ENCODE data around the gene MTOR. TPM values are rescaled to one million over a fixed set of nuclear protein-coding genes. Genes with fewer than 3 reads are reported as not detected.
"Not testable (repeated sequence)": the region's sequence is repeated elsewhere in the genome, so short reads cannot be mapped to it uniquely, and the experiment has no call there.

The MTOR gene
- total and polyA plus RNA-seq, 2 donors: 25.2 to 31.3 TPM

- Histone ChIP-seq H3K27ac (ENCODE audit: low read depth in 1 of 2, low read length in 1 of 2) (no peak overlapping the region), H3K9me3 (ENCODE audit: control insufficient read depth in 2 of 2, insufficient read depth in 1 of 2, low read length in 1 of 2) (no peaks in the 10 kb centered on the region), H3K4me1 (ENCODE audit: control insufficient read depth in 2 of 2, insufficient read depth in 2 of 2, low read length in 2 of 2) (no peaks in the 10 kb centered on the region), H3K36me3 (ENCODE audit: control insufficient read depth in 2 of 2, insufficient read depth in 2 of 2, low read length in 1 of 2) (peaks cover 15 to 17% of the 10 kb centered on the region in 2 donors), H3K27me3 (ENCODE audit: control insufficient read depth in 2 of 2, insufficient read depth in 1 of 2, low read length in 1 of 2) (no peaks in the 10 kb centered on the region), H3K4me3 (ENCODE audit: low read length in 2 of 2) (no peak overlapping the region)
- no peak for DNase-seq (ENCODE audit: low read depth in 6 of 9, low spot score in 9 of 9)
- 92% methylated on average over 12 of the region's 12 CpGs for WGBS
These were observed 36.3 kb upstream of the MTOR start for GRCh38 chr1:11298390-11299224.

- H3K4me3 ChIP-seq (ENCODE audit: low read length in 2 of 2); H3K27ac ChIP-seq (ENCODE audit: low read depth in 1 of 2, low read length in 1 of 2); DNase-seq (ENCODE audit: low read depth in 6 of 9, low spot score in 9 of 9); H3K4me1 ChIP-seq (ENCODE audit: control insufficient read depth in 2 of 2, insufficient read depth in 2 of 2, low read length in 2 of 2); H3K27me3 ChIP-seq (ENCODE audit: control insufficient read depth in 2 of 2, insufficient read depth in 1 of 2, low read length in 1 of 2); H3K9me3 ChIP-seq (ENCODE audit: control insufficient read depth in 2 of 2, insufficient read depth in 1 of 2, low read length in 1 of 2): not testable (repeated sequence)
- 98% methylated on average over 5 of the region's 5 CpGs for WGBS
- H3K36me3 ChIP-seq (ENCODE audit: control insufficient read depth in 2 of 2, insufficient read depth in 2 of 2, low read length in 1 of 2): peaks cover 15 to 20% of the 10 kb centered on the region in 2 donors
These were observed 35.4 kb upstream of the MTOR start for GRCh38 chr1:11297774-11298173.

GRCh38 chr1:11295905-11296304 is 33.6 kb upstream of the MTOR start:
- H3K4me3 ChIP-seq (ENCODE audit: low read length in 2 of 2): no peak overlapping the region
- no peak for DNase-seq (ENCODE audit: low read depth in 6 of 9, low spot score in 9 of 9)
- no peak overlapping the region for H3K27ac ChIP-seq (ENCODE audit: low read depth in 1 of 2, low read length in 1 of 2)
- H3K36me3 ChIP-seq (ENCODE audit: control insufficient read depth in 2 of 2, insufficient read depth in 2 of 2, low read length in 1 of 2): peaks cover 18 to 20% of the 10 kb centered on the region in 2 donors
- H3K27me3 ChIP-seq (ENCODE audit: control insufficient read depth in 2 of 2, insufficient read depth in 1 of 2, low read length in 1 of 2): no peaks in the 10 kb centered on the region
- 96% methylated on average over 2 of the region's 2 CpGs for WGBS
- peaks cover 0 to 3% of the 10 kb centered on the region in 2 donors for H3K4me1 ChIP-seq (ENCODE audit: control insufficient read depth in 2 of 2, insufficient read depth in 2 of 2, low read length in 2 of 2)
- no peaks in the 10 kb centered on the region for H3K9me3 ChIP-seq (ENCODE audit: control insufficient read depth in 2 of 2, insufficient read depth in 1 of 2, low read length in 1 of 2)

- Histone ChIP-seq H3K27me3 (ENCODE audit: control insufficient read depth in 2 of 2, insufficient read depth in 1 of 2, low read length in 1 of 2) (no peaks in the 10 kb centered on the region), H3K36me3 (ENCODE audit: control insufficient read depth in 2 of 2, insufficient read depth in 2 of 2, low read length in 1 of 2) (peaks cover 18 to 27% of the 10 kb centered on the region in 2 donors), H3K4me3 (ENCODE audit: low read length in 2 of 2) (no peak overlapping the region), H3K9me3 (ENCODE audit: control insufficient read depth in 2 of 2, insufficient read depth in 1 of 2, low read length in 1 of 2) (no peaks in the 10 kb centered on the region), H3K27ac (ENCODE audit: low read depth in 1 of 2, low read length in 1 of 2) (no peak overlapping the region), H3K4me1 (ENCODE audit: control insufficient read depth in 2 of 2, insufficient read depth in 2 of 2, low read length in 2 of 2) (peaks cover 0 to 3% of the 10 kb centered on the region in 2 donors)
- 63% methylated on average over 8 of the region's 8 CpGs for WGBS
- no peak for DNase-seq (ENCODE audit: low read depth in 6 of 9, low spot score in 9 of 9)
These were observed 32.6 kb upstream of the MTOR start for GRCh38 chr1:11294951-11295350.

- DNase-seq (ENCODE audit: low read depth in 6 of 9, low spot score in 9 of 9): no peak
- H3K27me3 ChIP-seq (ENCODE audit: control insufficient read depth in 2 of 2, insufficient read depth in 1 of 2, low read length in 1 of 2): no peaks in the 10 kb centered on the region
- no peaks in the 10 kb centered on the region for H3K9me3 ChIP-seq (ENCODE audit: control insufficient read depth in 2 of 2, insufficient read depth in 1 of 2, low read length in 1 of 2)
- H3K4me1 ChIP-seq (ENCODE audit: control insufficient read depth in 2 of 2, insufficient read depth in 2 of 2, low read length in 2 of 2): peaks cover 0 to 3% of the 10 kb centered on the region in 2 donors
- H3K36me3 ChIP-seq (ENCODE audit: control insufficient read depth in 2 of 2, insufficient read depth in 2 of 2, low read length in 1 of 2): peaks cover 22 to 31% of the 10 kb centered on the region in 2 donors
- 97% methylated on average over 6 of the region's 6 CpGs for WGBS
- no peak overlapping the region for H3K4me3 ChIP-seq (ENCODE audit: low read length in 2 of 2)
- H3K27ac ChIP-seq (ENCODE audit: low read depth in 1 of 2, low read length in 1 of 2): no peak overlapping the region
These were observed 31.5 kb upstream of the MTOR start for GRCh38 chr1:11293856-11294255.

DNA sequence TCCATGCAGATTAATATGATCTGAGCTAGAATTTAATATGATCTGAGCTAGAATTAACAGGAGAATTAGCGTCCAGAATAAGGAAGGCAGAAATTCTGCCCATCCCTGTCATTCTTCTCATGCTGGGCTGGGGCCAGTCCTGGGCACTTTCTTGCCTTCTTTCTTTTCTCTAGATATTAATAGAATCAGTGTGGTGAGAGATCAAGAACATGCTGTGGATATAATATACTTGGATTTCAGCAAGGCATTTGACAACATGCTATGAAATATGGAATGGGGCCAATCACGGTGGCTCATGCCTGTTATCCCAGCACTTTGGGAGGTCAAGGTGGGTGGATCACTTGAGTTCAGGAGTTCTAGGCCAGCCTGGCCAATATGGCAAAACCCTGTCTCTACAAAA is 28.7 kb upstream of the MTOR start:
- peaks cover 0 to 3% of the 10 kb centered on the region in 2 donors for H3K4me1 ChIP-seq (ENCODE audit: control insufficient read depth in 2 of 2, insufficient read depth in 2 of 2, low read length in 2 of 2)
- DNase-seq (ENCODE audit: low read depth in 6 of 9, low spot score in 9 of 9): no peak
- WGBS: 98% methylated on average over 2 of the region's 2 CpGs
- H3K27ac ChIP-seq (ENCODE audit: low read depth in 1 of 2, low read length in 1 of 2): no peak overlapping the region
- H3K27me3 ChIP-seq (ENCODE audit: control insufficient read depth in 2 of 2, insufficient read depth in 1 of 2, low read length in 1 of 2): no peaks in the 10 kb centered on the region
- peaks cover 38 to 50% of the 10 kb centered on the region in 2 donors for H3K36me3 ChIP-seq (ENCODE audit: control insufficient read depth in 2 of 2, insufficient read depth in 2 of 2, low read length in 1 of 2)
- H3K4me3 ChIP-seq (ENCODE audit: low read length in 2 of 2): no peak overlapping the region
- no peaks in the 10 kb centered on the region for H3K9me3 ChIP-seq (ENCODE audit: control insufficient read depth in 2 of 2, insufficient read depth in 1 of 2, low read length in 1 of 2)

- Histone ChIP-seq H3K27ac (ENCODE audit: low read depth in 1 of 2, low read length in 1 of 2) (no peak overlapping the region), H3K4me3 (ENCODE audit: low read length in 2 of 2) (no peak overlapping the region), H3K27me3 (ENCODE audit: control insufficient read depth in 2 of 2, insufficient read depth in 1 of 2, low read length in 1 of 2) (no peaks in the 10 kb centered on the region), H3K36me3 (ENCODE audit: control insufficient read depth in 2 of 2, insufficient read depth in 2 of 2, low read length in 1 of 2) (peaks cover 32 to 47% of the 10 kb centered on the region in 2 donors), H3K9me3 (ENCODE audit: control insufficient read depth in 2 of 2, insufficient read depth in 1 of 2, low read length in 1 of 2) (no peaks in the 10 kb centered on the region), H3K4me1 (ENCODE audit: control insufficient read depth in 2 of 2, insufficient read depth in 2 of 2, low read length in 2 of 2) (peaks cover 0 to 3% of the 10 kb centered on the region in 2 donors)
- DNase-seq (ENCODE audit: low read depth in 6 of 9, low spot score in 9 of 9): no peak
- 98% methylated on average over 5 of the region's 5 CpGs for WGBS
These were observed 26.7 kb upstream of the MTOR start for GRCh38 chr1:11289064-11289463.

- WGBS: 93% methylated on average over 3 of the region's 3 CpGs
- Histone ChIP-seq H3K27me3 (ENCODE audit: control insufficient read depth in 2 of 2, insufficient read depth in 1 of 2, low read length in 1 of 2) (no peaks in the 10 kb centered on the region), H3K36me3 (ENCODE audit: control insufficient read depth in 2 of 2, insufficient read depth in 2 of 2, low read length in 1 of 2) (peaks cover 31 to 44% of the 10 kb centered on the region in 2 donors), H3K9me3 (ENCODE audit: control insufficient read depth in 2 of 2, insufficient read depth in 1 of 2, low read length in 1 of 2) (no peaks in the 10 kb centered on the region), H3K4me3 (ENCODE audit: low read length in 2 of 2) (no peak overlapping the region), H3K27ac (ENCODE audit: low read depth in 1 of 2, low read length in 1 of 2) (no peak overlapping the region), H3K4me1 (ENCODE audit: control insufficient read depth in 2 of 2, insufficient read depth in 2 of 2, low read length in 2 of 2) (peaks cover 0 to 5% of the 10 kb centered on the region in 2 donors)
- DNase-seq (ENCODE audit: low read depth in 6 of 9, low spot score in 9 of 9): no peak
These were observed 24.5 kb upstream of the MTOR start for GRCh38 chr1:11286735-11287410.

All from thymus (tissue), 11 donors.